ENCODE data around the gene MPP7.
"Not testable (repeated sequence)": the region's sequence is repeated elsewhere in the genome, so short reads cannot be mapped to it uniquely, and the experiment has no call there.

Gene MPP7

GRCh38 chr10:28302638-28303488 is at the start of gene MPP7:
TSS of gene MPP7 (minus strand) at chr10:28303064. CDS start at chr10:28238604, 64,460 bp downstream.
- peak; percentile 97 for DNase-seq (ENCODE audit: low spot score)

GRCh38 chr10:28349892-28350291 is 47.0 kb upstream of the MPP7 start:
- DNase-seq (ENCODE audit: low spot score) = no peak

GRCh38 chr10:28343987-28344895 is 41.4 kb upstream of the MPP7 start:
- no peak for DNase-seq (ENCODE audit: low spot score)

DNA sequence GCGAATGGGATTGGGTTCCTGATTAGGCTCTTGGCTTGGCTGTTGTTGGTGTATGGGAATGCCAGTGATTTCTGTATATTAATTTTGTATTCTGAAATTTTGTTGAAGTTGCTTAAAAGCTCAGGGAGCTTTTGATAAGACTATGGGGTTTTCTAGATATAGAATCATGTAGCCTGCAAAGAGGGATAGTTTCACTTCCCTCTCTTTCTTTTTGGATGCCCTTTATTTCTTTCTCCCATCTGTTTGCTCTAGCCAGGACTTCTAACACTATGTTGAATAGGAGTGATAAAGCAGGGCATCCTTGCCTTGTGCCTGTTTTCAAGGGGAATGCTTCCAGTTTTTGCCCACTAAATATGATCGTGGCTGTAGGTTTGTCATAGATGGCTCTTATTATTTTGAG is 40.4 kb upstream of the MPP7 start:
- no peak for DNase-seq (ENCODE audit: low spot score)

GRCh38 chr10:28341679-28342078 is 38.8 kb upstream of the MPP7 start:
- not testable (repeated sequence) for DNase-seq (ENCODE audit: low spot score)

- DNase-seq (ENCODE audit: low spot score) = no peak
Observed at GRCh38 chr10:28332726-28333125, 29.9 kb upstream of the MPP7 start.

- peak; percentile 45 for DNase-seq (ENCODE audit: low spot score)
Observed at GRCh38 chr10:28331841-28332240, 29.0 kb upstream of the MPP7 start.

GRCh38 chr10:28331066-28331465 is 28.2 kb upstream of the MPP7 start:
- DNase-seq (ENCODE audit: low spot score) = no peak

- DNase-seq (ENCODE audit: low spot score) = no peak
Observed at GRCh38 chr10:28328346-28328745, 25.5 kb upstream of the MPP7 start.

DNA sequence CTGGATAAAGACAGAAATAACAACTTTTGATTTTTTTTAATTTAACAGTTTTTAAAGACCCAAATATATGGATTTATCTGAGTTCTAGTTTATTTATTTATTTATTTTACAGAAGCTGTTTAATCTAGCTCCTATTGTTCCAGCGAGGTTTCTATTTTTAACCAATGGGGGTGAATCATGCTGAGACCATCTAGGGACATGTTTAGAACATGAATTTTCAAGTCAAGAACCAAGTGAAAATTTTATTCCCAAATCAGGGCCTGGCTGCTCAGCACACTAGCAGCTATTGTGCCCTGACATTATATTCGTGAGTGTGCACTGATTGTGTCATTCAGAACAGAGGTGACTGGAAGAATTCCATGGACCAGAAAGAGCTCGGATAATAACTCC is 24.6 kb upstream of the MPP7 start:
- no peak for DNase-seq (ENCODE audit: low spot score)

GRCh38 chr10:28326516-28327490 is 23.9 kb upstream of the MPP7 start:
- no peak for DNase-seq (ENCODE audit: low spot score)

- no peak for DNase-seq (ENCODE audit: low spot score)
Observed at GRCh38 chr10:28320799-28321198, 17.9 kb upstream of the MPP7 start.

DNA sequence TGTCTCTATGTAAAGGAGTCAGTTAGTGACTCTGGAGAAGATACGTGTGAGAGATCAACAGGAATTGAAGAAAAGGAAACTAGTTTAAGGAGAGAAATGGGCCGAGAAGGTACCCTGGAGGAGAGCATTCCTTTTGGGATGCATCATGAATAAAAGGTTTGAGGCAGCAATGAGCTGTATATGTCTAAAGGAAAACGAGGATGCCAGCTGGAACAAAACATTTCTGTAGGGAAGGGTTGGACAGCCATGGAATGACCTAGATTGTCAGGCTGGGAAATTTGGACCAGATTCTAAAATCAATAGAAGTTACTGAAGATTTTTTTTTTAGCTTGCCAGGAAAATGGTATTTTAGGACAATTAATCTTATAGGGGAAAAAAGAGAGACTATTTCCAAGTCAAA is 17.2 kb upstream of the MPP7 start:
- no peak for DNase-seq (ENCODE audit: low spot score)

DNA sequence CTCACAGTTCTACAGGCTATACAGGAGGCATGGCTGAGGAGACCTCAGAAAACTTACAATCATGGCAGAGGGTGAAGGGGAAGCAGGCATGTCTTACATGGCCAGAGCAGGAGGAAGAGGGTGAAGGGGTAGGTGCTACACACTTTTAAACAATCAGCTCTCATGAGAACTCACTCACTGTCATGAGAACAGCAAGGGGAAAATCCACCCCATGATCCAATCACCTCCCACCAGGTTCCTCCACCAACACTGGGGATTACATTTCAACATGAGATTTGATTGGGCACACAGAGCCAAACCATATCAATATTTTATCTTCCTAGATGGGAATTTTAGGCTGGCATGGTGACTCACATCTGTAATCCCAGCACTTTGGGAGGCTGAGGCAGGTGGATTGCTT is 16.2 kb upstream of the MPP7 start:
- DNase-seq (ENCODE audit: low spot score) = not testable (repeated sequence)

- DNase-seq (ENCODE audit: low spot score) = no peak
Observed at GRCh38 chr10:28318626-28319025, 15.8 kb upstream of the MPP7 start.

DNA sequence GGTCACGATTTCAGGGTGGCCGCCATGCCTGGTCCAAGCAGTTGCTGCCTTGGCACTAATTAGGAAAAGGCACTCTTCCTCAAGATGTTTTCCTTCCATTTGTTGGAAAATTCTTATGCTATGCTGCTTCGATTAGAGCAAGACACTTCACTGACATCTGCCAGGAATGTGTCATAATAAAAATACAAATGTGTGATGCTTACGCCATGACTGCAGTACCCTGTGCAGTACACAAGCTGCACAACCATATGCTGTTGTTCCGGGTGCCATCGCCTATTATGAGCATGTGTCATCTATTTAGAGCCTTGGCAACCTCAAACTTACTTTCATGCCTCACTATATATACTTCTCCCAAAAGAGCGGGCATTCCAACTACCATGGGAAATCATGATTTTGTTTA is 14.9 kb upstream of the MPP7 start:
- DNase-seq (ENCODE audit: low spot score) = no peak

- no peak for DNase-seq (ENCODE audit: low spot score)
Observed at GRCh38 chr10:28316696-28317095, 13.8 kb upstream of the MPP7 start.

GRCh38 chr10:28315140-28315539 is 12.3 kb upstream of the MPP7 start:
- no peak for DNase-seq (ENCODE audit: low spot score)

DNA sequence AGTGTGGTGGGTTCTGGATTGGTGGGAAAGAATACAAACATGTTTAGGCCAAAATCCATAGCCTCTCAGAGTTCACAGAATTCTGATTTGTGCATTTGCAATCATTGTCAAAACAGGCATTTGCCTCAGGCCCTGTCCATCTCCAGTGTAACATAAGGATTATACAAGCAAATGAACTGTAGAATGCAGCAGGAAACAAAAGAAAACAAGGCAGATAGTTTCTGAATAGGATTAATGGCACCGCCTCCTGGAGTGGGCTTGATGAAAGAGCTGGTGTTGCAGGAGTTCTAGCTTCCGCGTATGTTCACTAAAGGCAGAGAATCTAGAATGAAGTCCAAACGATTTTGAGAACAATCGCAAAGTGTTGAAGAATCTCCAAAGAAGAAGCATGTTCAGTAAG is 11.3 kb upstream of the MPP7 start:
- DNase-seq (ENCODE audit: low spot score) = no peak

GRCh38 chr10:28312572-28312971 is 9.7 kb upstream of the MPP7 start:
- no peak for DNase-seq (ENCODE audit: low spot score)

- no peak for DNase-seq (ENCODE audit: low spot score)
Observed at GRCh38 chr10:28311104-28311503, 8.2 kb upstream of the MPP7 start.

DNA sequence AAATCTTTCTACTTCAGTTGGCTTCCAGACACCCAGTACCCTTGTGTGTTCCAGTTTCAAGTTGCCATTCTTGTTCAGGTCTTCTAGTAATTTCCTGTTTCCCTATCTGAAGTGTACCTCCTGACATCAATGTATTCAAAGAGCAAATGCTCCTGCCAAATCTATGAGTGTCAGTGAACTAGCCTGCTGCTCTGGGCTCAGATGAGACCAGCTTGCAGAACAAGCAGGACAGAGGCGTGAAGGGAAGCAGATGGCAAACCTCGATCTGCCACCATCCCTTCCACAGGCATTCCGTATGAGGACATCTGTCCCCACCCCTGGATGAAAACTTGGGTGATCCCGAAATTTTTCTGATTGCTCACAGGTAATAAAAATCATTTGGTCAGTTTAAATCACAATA is 4.4 kb upstream of the MPP7 start:
- no peak for DNase-seq (ENCODE audit: low spot score)
